Measurements from ENCODE around the gene EIF4G2. TPM values are rescaled to one million over a fixed set of nuclear protein-coding genes. Genes with fewer than 3 reads are reported as not detected.

The EIF4G2 gene
- total RNA-seq, 1 donor from 2014 or later = 765 TPM

- intact Hi-C loops (cut with DNase I) = loop anchor here (5.0 kb wide), 1 partner anchor 128 kb away; no protein-coding TSS in a partner anchor
These were observed 24.2 kb downstream of the EIF4G2 start for GRCh38 chr11:10784232-10785145.

GRCh38 chr11:10780040-10780439, 28.7 kb downstream of the EIF4G2 start:
- intact Hi-C loops (cut with DNase I) = loop anchor here (5.0 kb wide), 1 partner anchor 132 kb away; no protein-coding TSS in a partner anchor
- no peak for DNase-seq (ENCODE audit: low spot score)

More at GRCh38 chr11:10784232-10785145, 24.2 kb downstream of the EIF4G2 start:
- DNase-seq (ENCODE audit: low spot score) = no peak

- intact Hi-C loops (cut with DNase I) = no loop called here
- DNase-seq (ENCODE audit: low spot score) = no peak
These were observed 29.6 kb downstream of the EIF4G2 start for GRCh38 chr11:10779086-10779485.

GRCh38 chr11:10778217-10778970, 30.3 kb downstream of the EIF4G2 start:
- DNase-seq (ENCODE audit: low spot score) = peak; percentile 82
- intact Hi-C loops (cut with DNase I) = no loop called here

- intact Hi-C loops (cut with DNase I) = no loop called here
- no peak for DNase-seq (ENCODE audit: low spot score)
These were observed 30.9 kb downstream of the EIF4G2 start for GRCh38 chr11:10777806-10778205.

- intact Hi-C loops (cut with DNase I) = no loop called here
- DNase-seq (ENCODE audit: low spot score) = no peak
These were observed 31.3 kb downstream of the EIF4G2 start for GRCh38 chr11:10777393-10777793.

- DNase-seq (ENCODE audit: low spot score) = no peak
- intact Hi-C loops (cut with DNase I) = loop anchor here (5.0 kb wide), 1 partner anchor 32 kb away; the partner anchor contains the start of gene EIF4G2
These were observed 33.9 kb downstream of the EIF4G2 start for GRCh38 chr11:10774811-10775210.

- intact Hi-C loops (cut with DNase I) = loop anchor here (5.0 kb wide), 1 partner anchor 36 kb away; the partner anchor contains the start of gene EIF4G2
- no peak for DNase-seq (ENCODE audit: low spot score)
These were observed 37.3 kb downstream of the EIF4G2 start for GRCh38 chr11:10771457-10771856.

GRCh38 chr11:10770626-10771254, 38.0 kb downstream of the EIF4G2 start:
- no peak for DNase-seq (ENCODE audit: low spot score)
- intact Hi-C loops (cut with DNase I) = loop anchor here (5.0 kb wide), 1 partner anchor 37 kb away; the partner anchor contains the start of gene EIF4G2

GRCh38 chr11:10764412-10764811, 44.3 kb downstream of the EIF4G2 start:
- no peak for DNase-seq (ENCODE audit: low spot score)
- intact Hi-C loops (cut with DNase I) = no loop called here

- intact Hi-C loops (cut with DNase I) = no loop called here
- no peak for DNase-seq (ENCODE audit: low spot score)
These were observed 45.0 kb downstream of the EIF4G2 start for GRCh38 chr11:10763766-10764165.

- no peak for DNase-seq (ENCODE audit: low spot score)
- intact Hi-C loops (cut with DNase I) = no loop called here
These were observed 45.8 kb downstream of the EIF4G2 start for GRCh38 chr11:10762913-10763421.

GRCh38 chr11:10762185-10762584, 46.5 kb downstream of the EIF4G2 start:
- intact Hi-C loops (cut with DNase I) = no loop called here
- DNase-seq (ENCODE audit: low spot score) = no peak

GRCh38 chr11:10761085-10761698, 47.5 kb downstream of the EIF4G2 start:
- no peak for DNase-seq (ENCODE audit: low spot score)
- intact Hi-C loops (cut with DNase I) = no loop called here

GRCh38 chr11:10758957-10759356, 49.8 kb downstream of the EIF4G2 start:
- DNase-seq (ENCODE audit: low spot score) = no peak

GRCh38 chr11:10752486-10752885, 56.2 kb downstream of the EIF4G2 start:
- intact Hi-C loops (cut with DNase I) = no loop called here
- DNase-seq (ENCODE audit: low spot score) = no peak

More at GRCh38 chr11:10758957-10759356, 49.8 kb downstream of the EIF4G2 start:
- intact Hi-C loops (cut with DNase I) = no loop called here

- intact Hi-C loops (cut with DNase I) = no loop called here
- DNase-seq (ENCODE audit: low spot score) = no peak
These were observed 56.7 kb downstream of the EIF4G2 start for GRCh38 chr11:10752061-10752460.

- no peak for DNase-seq (ENCODE audit: low spot score)
These were observed 57.2 kb downstream of the EIF4G2 start for GRCh38 chr11:10751581-10751940.

More at GRCh38 chr11:10751581-10751940, 57.2 kb downstream of the EIF4G2 start:
- intact Hi-C loops (cut with DNase I) = no loop called here
